HG03342 (cell line): ENCODE data around the gene UBASH3B.

Experiments used
- ATAC-seq: cut with Tn5 transposase; IDR thresholded peaks from one replicate; pipeline ENCODE4 v1.9.1; 2021; ENCODE audit warnings: mild to moderate bottlenecking, moderate library complexity; ENCODE audit not compliant: unreplicated experiment

The UBASH3B gene

GRCh38 chr11:122707111-122707510 lies 51.6 kb downstream of the UBASH3B start:
- ATAC-seq, result no peak

DNA sequence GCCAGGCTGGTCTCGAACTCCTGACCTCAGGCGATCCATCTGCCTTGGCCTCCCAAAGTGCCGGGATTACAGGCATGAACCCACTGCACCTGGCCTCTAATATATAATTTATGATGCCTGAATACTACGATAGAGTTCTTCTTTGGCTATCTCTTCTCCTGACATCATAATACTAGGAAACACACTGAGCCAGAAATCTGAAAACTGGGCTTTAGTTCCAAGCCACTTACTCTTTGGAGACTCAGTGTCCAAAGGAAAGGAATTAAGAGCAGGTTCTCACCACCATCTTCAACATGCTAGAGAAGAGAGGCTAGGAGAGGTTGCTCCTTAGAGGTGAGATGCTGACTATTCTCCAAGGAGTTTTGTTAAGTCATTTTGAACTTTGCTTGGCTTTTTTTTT lies 52.4 kb downstream of the UBASH3B start:
- ATAC-seq, result no peak

- ATAC-seq, result no peak
Measured at GRCh38 chr11:122709039-122709760, 53.7 kb downstream of the UBASH3B start.

- no peak for ATAC-seq
Measured at GRCh38 chr11:122711362-122711761, 55.8 kb downstream of the UBASH3B start.

- ATAC-seq, result no peak
Measured at GRCh38 chr11:122711831-122712381, 56.4 kb downstream of the UBASH3B start.

- peak; percentile 49 for ATAC-seq
Measured at GRCh38 chr11:122714004-122714403, 58.5 kb downstream of the UBASH3B start.

- ATAC-seq, result no peak
Measured at GRCh38 chr11:122714484-122714883, 59.0 kb downstream of the UBASH3B start.

GRCh38 chr11:122715548-122716440 lies 60.3 kb downstream of the UBASH3B start:
- ATAC-seq, result no peak

DNA sequence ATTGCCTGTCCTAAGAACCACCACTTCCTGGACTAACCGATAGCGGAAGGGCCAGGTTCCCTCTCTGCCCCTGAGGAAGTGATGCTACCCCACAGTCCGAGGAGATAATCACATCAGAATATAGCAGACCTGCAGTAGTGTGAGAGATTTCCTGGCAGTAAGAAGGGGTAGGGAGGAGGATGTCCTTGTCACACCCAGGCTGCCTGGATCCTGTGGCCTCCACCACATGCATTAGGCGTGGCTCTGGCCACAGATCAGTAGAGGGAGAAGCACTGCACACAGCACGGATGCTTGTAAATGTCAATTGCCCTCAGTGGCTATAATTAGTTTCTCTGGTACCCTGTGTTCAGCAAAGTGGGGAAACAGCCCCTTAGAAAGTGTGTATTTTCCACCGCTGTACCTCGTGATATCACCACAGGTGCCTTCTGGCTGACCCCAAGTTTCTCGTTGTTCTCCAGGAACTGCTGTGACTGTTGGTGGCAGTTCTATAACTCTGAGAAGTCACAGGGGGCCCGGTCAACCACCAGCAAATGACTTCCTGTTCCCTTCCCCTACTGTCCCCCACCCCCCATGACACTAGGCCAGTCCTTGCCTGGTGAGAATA lies 61.8 kb downstream of the UBASH3B start:
- ATAC-seq, result peak; percentile 77

GRCh38 chr11:122720107-122720881 lies 64.8 kb downstream of the UBASH3B start:
- ATAC-seq, result no peak

GRCh38 chr11:122721201-122721963 lies 65.9 kb downstream of the UBASH3B start:
- ATAC-seq, result no peak

GRCh38 chr11:122721964-122722266 lies 66.4 kb downstream of the UBASH3B start:
- ATAC-seq, result no peak

DNA sequence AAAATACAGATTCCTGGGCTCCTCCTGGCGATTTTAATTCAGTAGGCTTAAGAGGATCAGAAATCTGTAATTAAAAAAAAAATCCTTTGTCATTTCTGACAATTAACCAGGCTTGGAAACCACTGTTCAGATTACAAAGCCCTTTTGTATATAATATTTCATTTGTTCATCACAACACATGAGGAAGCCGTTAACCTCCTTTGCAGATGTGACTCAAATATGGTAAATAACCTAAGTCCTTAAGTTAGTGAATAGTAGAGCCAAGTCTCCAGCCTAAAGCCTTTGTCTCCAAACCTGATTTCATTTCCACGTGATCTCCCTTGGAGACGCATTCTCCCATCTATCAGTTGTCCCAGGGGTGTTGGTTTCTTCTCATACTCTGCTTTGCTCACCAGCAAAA lies 67.6 kb downstream of the UBASH3B start:
- no peak for ATAC-seq

GRCh38 chr11:122723576-122723975 lies 68.1 kb downstream of the UBASH3B start:
- no peak for ATAC-seq

GRCh38 chr11:122724520-122724919 lies 69.0 kb downstream of the UBASH3B start:
- no peak for ATAC-seq

GRCh38 chr11:122726028-122726427 lies 70.5 kb downstream of the UBASH3B start:
- ATAC-seq, result no peak

GRCh38 chr11:122727101-122727929 lies 71.8 kb downstream of the UBASH3B start:
- ATAC-seq, result peak; percentile 75

- no peak for ATAC-seq
Measured at GRCh38 chr11:122728561-122728960, 73.0 kb downstream of the UBASH3B start.

GRCh38 chr11:122729139-122729538 lies 73.6 kb downstream of the UBASH3B start:
- no peak for ATAC-seq
